HepG2 (cell line): ENCODE measurements around the gene FASTK. TPM values are rescaled to one million over a fixed set of nuclear protein-coding genes. Genes with fewer than 3 reads are reported as not detected.

ENCODE experiments used
- CREM ChIP-seq, 2 experiments: sonication (generic) in 1 of 2; formaldehyde crosslinking in 1 of 2; IDR thresholded peaks; 2 replicates each; pipeline versions ENCODE4 v1.4.0 to v1.6.1; 2016 to 2020; ENCODE audit warnings: antibody characterized with exemption in 1 of 2, mild to moderate bottlenecking in 1 of 2, missing genetic modification reagents in 1 of 2
- MLLT10 ChIP-seq: sonication (generic); formaldehyde crosslinking; IDR thresholded peaks from 2 replicates; pipeline ENCODE4 v1.4.0; 2020; ENCODE audit warnings: missing genetic modification reagents
- NR2F6 ChIP-seq, 2 experiments: IDR thresholded peaks; 2 replicates each; pipeline ENCODE4 v1.6.1; 2016; ENCODE audit warnings: antibody characterized with exemption in 1 of 2, mild to moderate bottlenecking in 1 of 2
- POLR2A ChIP-seq, 2 experiments: IDR thresholded peaks; 2 replicates each; pipeline ENCODE4 v1.6.1; 2011; ENCODE audit warnings: low read depth in 2 of 2, low read length in 2 of 2, mild to moderate bottlenecking in 1 of 2, moderate library complexity in 1 of 2; ENCODE audit not compliant: insufficient read depth in 1 of 2
- RBFOX2 ChIP-seq: fragments of 200-400 bp; formaldehyde crosslinking; IDR thresholded peaks from 2 replicates; pipeline ENCODE4 v1.6.1; 2017; ENCODE audit warnings: low read depth, mild to moderate bottlenecking, low read length
- REST ChIP-seq, 2 experiments: IDR thresholded peaks; 2 replicates each; pipeline ENCODE4 v1.6.1; 2011 to 2012; ENCODE audit warnings: low read length in 2 of 2, borderline replicate concordance in 1 of 2, low read depth in 1 of 2, mild to moderate bottlenecking in 1 of 2, moderate library complexity in 1 of 2
- ZNF572 ChIP-seq: sonication (generic); formaldehyde crosslinking; IDR thresholded peaks from 2 replicates; pipeline ENCODE4 v1.5.1; 2020; ENCODE audit warnings: mild to moderate bottlenecking, missing genetic modification reagents
- ZNF687 ChIP-seq: sonication (generic); formaldehyde crosslinking; IDR thresholded peaks from 2 replicates; pipeline ENCODE4 v1.5.1; 2020; ENCODE audit warnings: mild to moderate bottlenecking, missing genetic modification reagents, moderate library complexity
- ZNF740 ChIP-seq: sonication (generic); formaldehyde crosslinking; IDR thresholded peaks from 2 replicates; pipeline ENCODE4 v1.4.0; 2020; ENCODE audit warnings: missing genetic modification reagents
- ZNF768 ChIP-seq: sonication (generic); formaldehyde crosslinking; IDR thresholded peaks from 2 replicates; pipeline ENCODE4 v1.4.0; 2020; ENCODE audit warnings: missing genetic modification reagents
- polyA plus RNA-seq, 8 experiments: library from polyadenylated mRNA; depleted of rRNA in 3 of 8; stranded (reverse) in 7 of 8; unstranded in 1 of 8; fragments of >200 nt; fragmentation: Illumina TruSeq in 4 of 8; extraction: Trizol in 4 of 8; gene quantifications; 2 replicates each; pipeline versions ENCODE4 v1.2.1 to v1.2.3, GENCODE V29; 2011 to 2016; ENCODE audit warnings: low read depth in 4 of 8, missing spikeins in 1 of 8, mixed read lengths in 1 of 8; ENCODE audit not compliant: insufficient read depth in 1 of 8
- total RNA-seq, 5 experiments: library from RNA; depleted of rRNA; stranded (reverse); fragments of >200 nt; fragmentation: Illumina TruSeq; extraction: Trizol; gene quantifications; 2 replicates each; pipeline ENCODE4 v1.2.3, GENCODE V29; 2016; ENCODE audit warnings: low read depth in 1 of 5

FASTK gene
- total and polyA plus RNA-seq, 2 of the 13 experiments (the other 11 are each of a cell fraction or from before 2014, with no cell fraction given), result 52.9 to 55.7 TPM

- TF ChIP-seq ZNF740 (CRISPR knock-in tag), result peak; percentile 69; the same call in 1 of the 2 replicates
- peak; percentile 32; the same call in 1 of the 2 replicates for TF ChIP-seq ZNF768 (CRISPR knock-in tag)
- TF ChIP-seq NR2F6 (IDR thresholded peaks at IDR 0.05), result no peak
- TF ChIP-seq NR2F6 (CRISPR knock-in tag; IDR thresholded peaks at IDR 0.05), result no peak
- no peak for TF ChIP-seq CREM (IDR thresholded peaks at IDR 0.05)
- no peak for TF ChIP-seq CREM (CRISPR knock-in tag; IDR thresholded peaks at IDR 0.05)
- TF ChIP-seq REST (IDR thresholded peaks at IDR 0.05; ENCODE audit: borderline replicate concordance in 1 of 2, low read depth in 1 of 2, low read length in 2 of 2), result no peak
- TF ChIP-seq ZNF572 (CRISPR knock-in tag), result peak; percentile 77; the same call in 1 of the 2 replicates
- TF ChIP-seq RBFOX2, result peak; percentile 82
- TF ChIP-seq MLLT10 (CRISPR knock-in tag), result no peak
- TF ChIP-seq POLR2A (IDR thresholded peaks at IDR 0.05; ENCODE audit: insufficient read depth in 1 of 2, low read depth in 2 of 2, low read length in 2 of 2), result 0 out of 4 replicates have a peak, but pooled peaks of 1 of the 2 experiments have one; percentile 3
- TF ChIP-seq ZNF687 (CRISPR knock-in tag), result peak; percentile 7; the same call in 1 of the 2 replicates
Observed at GRCh38 chr7:151076863-151077704, 3.5 kb downstream of the FASTK start (continued).
